Peyer's patch (tissue), 4 donors: ENCODE results near the gene KAZN.

Experiments used
- CTCF ChIP-seq, 6 experiments: fragments of 450-650 bp in 4 of 6; fragments of 200-600 bp in 2 of 6; sonication (generic) in 1 of 6; IDR thresholded peaks; one replicate each; pipeline ENCODE4 v1.5.1; 2017 to 2019; ENCODE audit warnings: antibody characterized with exemption in 6 of 6, mild to moderate bottlenecking in 3 of 6, moderate library complexity in 1 of 6
- POLR2A ChIP-seq, 2 donors: fragments of 450-650 bp; IDR thresholded peaks; one replicate each; pipeline ENCODE4 v1.5.1; 2017; ENCODE audit warnings: antibody characterized with exemption in 2 of 2, mild to moderate bottlenecking in 2 of 2, moderate library complexity in 2 of 2

DNA sequence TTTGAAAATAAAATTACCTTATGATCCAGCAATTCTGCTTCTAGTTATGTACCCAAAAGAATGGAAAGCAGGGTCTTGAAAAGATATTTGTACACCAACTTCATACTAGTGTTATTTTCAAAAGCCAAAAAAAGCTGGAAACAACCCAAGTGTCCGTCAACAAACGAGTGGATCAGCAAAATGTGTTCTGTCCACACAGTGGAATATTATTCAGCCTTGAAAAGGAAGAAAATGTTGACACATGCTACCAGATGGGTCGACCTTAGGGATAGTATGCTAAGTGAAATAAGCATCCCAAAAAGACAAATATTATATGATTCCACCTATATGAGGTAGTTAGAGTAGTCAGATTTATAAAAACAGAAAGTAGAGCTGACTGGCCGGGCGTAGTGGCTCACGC lies 65.3 kb downstream of the KAZN start:
- TF ChIP-seq CTCF (IDR thresholded peaks at IDR 0.05) (no peak), POLR2A (IDR thresholded peaks at IDR 0.05) (no peak)
